ENCODE results near the gene SCO2. TPM values are rescaled to one million over a fixed set of nuclear protein-coding genes. Genes with fewer than 3 reads are reported as not detected.

SCO2 gene
- total RNA-seq, 1 experiment from 2014 or later = 7.0 TPM

GRCh38 chr22:50556703-50557102 is 31.3 kb upstream of the SCO2 start:
- TF ChIP-seq CEBPB (IDR thresholded peaks at IDR 0.05; ENCODE audit: low read depth) (no peak), SIN3A (IDR thresholded peaks at IDR 0.05; ENCODE audit: low read depth) (no peak), ZFX (IDR thresholded peaks at IDR 0.05) (no peak), YY1 (IDR thresholded peaks at IDR 0.05; ENCODE audit: extremely low read depth, insufficient replicate concordance, low read depth, low read length) (no peak), REST (IDR thresholded peaks at IDR 0.05; ENCODE audit: low read depth) (no peak), POLR2A (IDR thresholded peaks at IDR 0.05; ENCODE audit: borderline replicate concordance, extremely low read depth, insufficient read depth, insufficient read length) (no peak), SP1 (IDR thresholded peaks at IDR 0.05; ENCODE audit: low read depth) (no peak), ATF3 (IDR thresholded peaks at IDR 0.05) (no peak), EZH2 (IDR thresholded peaks at IDR 0.05) (no peak), ZNF274 (IDR thresholded peaks at IDR 0.05; ENCODE audit: low read depth, low read length) (no peak), CTCF (IDR thresholded peaks at IDR 0.05 in 2 of 3, conservative IDR thresholded peaks at IDR 0.05 in 1 of 3; ENCODE audit: borderline replicate concordance in 1 of 3, insufficient read depth in 1 of 3, low read depth in 2 of 3, low read length in 2 of 3) (no peak), RAD21 (IDR thresholded peaks at IDR 0.05; ENCODE audit: low read depth) (no peak), ELF1 (IDR thresholded peaks at IDR 0.05; ENCODE audit: borderline replicate concordance, low read depth) (no peak), FOSL1 (IDR thresholded peaks at IDR 0.05; ENCODE audit: low read depth) (no peak)
- Histone ChIP-seq H3K27me3 (ENCODE audit: insufficient read depth, low read length) (no peaks in the 10 kb centered on the region), H2AFZ (ENCODE audit: low read depth, low read length, poor library complexity, severe bottlenecking) (no peak overlapping the region), H3K9me3 (ENCODE audit: control insufficient read depth in 1 of 2, insufficient read depth in 1 of 2, low read depth in 1 of 2, low read length in 2 of 2) (no peaks in the 10 kb centered on the region), H3K27ac (ENCODE audit: low read depth, low read length) (no peak overlapping the region), H3K36me3 (ENCODE audit: control insufficient read depth in 1 of 2, insufficient read depth in 2 of 2, low read length in 2 of 2) (no peaks in the 10 kb centered on the region), H3K4me1 (ENCODE audit: control insufficient read depth in 1 of 2, insufficient read depth in 2 of 2, low read length in 2 of 2) (no peaks in the 10 kb centered on the region; a peak in 1 of 4 replicates), H3K4me2 (ENCODE audit: low read length) (no peak overlapping the region), H3K9me2 (ENCODE audit: insufficient read depth) (no peaks in the 10 kb centered on the region), H4K20me1 (ENCODE audit: insufficient read depth) (no peaks in the 10 kb centered on the region), H3K4me3 (replicated peaks in 1 of 2; ENCODE audit: low read depth in 1 of 2, low read length in 2 of 2) (no peak overlapping the region), H3K79me2 (ENCODE audit: insufficient read depth, low read length) (no peaks in the 10 kb centered on the region), H3K9ac (ENCODE audit: low read length) (no peak overlapping the region)
- ChIA-PET CTCF (no interaction called here), POLR2A (interaction anchor here (0.7 to 1.8 kb wide), 2 partner anchors 11 to 260 kb away, joined by 3 to 7 read pairs; partner anchors contain the start of gene KLHDC7B), RAD21 (ENCODE audit: low non-redundant PET in 1 of 2, low total read pairs in 2 of 2, uncharacterized antibody in 2 of 2, unreplicated experiment in 2 of 2) (no interaction called here)
- intact Hi-C loops (cut with micrococcal nuclease) = no loop called here
- no peak for DNase-seq (ENCODE audit: low read depth, low spot score)
- BruUV-seq (replicated peaks) = no TSS peak
- no peak for ATAC-seq

All from HCT116 (cell line).